Measurements from ENCODE around the gene NGLY1. TPM values are rescaled to one million over a fixed set of nuclear protein-coding genes. Genes with fewer than 3 reads are reported as not detected.

The NGLY1 gene
- total RNA-seq, 1 donor from 2014 or later, result 18.3 TPM

DNA sequence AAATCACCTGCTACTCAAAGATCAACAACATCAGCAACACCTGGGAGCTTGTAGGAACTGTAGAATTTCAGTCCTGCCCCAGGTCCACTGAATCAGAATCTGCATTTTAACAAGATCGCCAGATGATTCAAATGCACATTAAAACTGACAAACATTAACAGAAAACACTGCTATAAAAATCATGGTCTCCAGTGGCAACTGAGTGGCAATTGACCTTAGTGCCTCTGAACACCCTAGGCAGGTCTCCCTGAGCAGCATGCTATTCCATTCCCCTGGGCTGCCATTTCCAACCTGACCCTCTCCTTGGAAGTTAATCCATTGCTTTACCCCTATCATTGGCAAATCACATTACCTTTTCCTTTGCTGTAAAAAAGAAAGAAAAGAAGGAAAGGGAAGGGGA is 95.5 kb downstream of the NGLY1 start:
- no peak for DNase-seq (ENCODE audit: low read depth)
- TF ChIP-seq, protein P1, sequence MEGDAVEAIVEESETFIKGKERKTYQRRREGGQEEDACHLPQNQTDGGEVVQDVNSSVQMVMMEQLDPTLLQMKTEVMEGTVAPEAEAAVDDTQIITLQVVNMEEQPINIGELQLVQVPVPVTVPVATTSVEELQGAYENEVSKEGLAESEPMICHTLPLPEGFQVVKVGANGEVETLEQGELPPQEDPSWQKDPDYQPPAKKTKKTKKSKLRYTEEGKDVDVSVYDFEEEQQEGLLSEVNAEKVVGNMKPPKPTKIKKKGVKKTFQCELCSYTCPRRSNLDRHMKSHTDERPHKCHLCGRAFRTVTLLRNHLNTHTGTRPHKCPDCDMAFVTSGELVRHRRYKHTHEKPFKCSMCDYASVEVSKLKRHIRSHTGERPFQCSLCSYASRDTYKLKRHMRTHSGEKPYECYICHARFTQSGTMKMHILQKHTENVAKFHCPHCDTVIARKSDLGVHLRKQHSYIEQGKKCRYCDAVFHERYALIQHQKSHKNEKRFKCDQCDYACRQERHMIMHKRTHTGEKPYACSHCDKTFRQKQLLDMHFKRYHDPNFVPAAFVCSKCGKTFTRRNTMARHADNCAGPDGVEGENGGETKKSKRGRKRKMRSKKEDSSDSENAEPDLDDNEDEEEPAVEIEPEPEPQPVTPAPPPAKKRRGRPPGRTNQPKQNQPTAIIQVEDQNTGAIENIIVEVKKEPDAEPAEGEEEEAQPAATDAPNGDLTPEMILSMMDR (conservative IDR thresholded peaks at IDR 0.05; ENCODE audit: low read depth, low read length), result no peak
- no peak overlapping the region for H3K4me3 ChIP-seq (ENCODE audit: low read depth, low read length)

DNA sequence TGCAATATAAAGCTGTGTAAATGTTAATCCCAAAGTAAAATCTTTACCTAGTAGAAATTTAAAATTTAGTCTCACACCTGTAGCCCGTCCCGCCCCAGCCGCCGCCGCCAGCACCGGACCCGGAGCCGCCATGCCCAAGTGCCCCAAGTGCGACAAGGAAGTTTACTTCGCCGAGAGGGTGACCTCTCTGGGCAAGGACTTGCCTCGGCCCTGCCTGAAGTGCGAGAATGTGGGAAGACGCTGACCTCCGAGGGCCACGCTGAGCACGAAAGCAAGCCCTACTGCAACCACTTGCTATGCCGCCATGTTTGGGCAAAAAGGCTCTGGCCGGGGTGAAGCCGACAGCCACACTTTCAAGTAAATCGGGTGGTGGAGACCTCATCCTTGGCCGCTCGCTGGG is 96.5 kb downstream of the NGLY1 start:
- DNase-seq (ENCODE audit: low read depth), result no peak
- no peak overlapping the region for H3K4me3 ChIP-seq (ENCODE audit: low read depth, low read length)
- TF ChIP-seq, protein P1 (conservative IDR thresholded peaks at IDR 0.05; ENCODE audit: low read depth, low read length), result no peak

- H3K4me3 ChIP-seq (ENCODE audit: low read depth, low read length), result no peak overlapping the region
- TF ChIP-seq, protein P1 (conservative IDR thresholded peaks at IDR 0.05; ENCODE audit: low read depth, low read length), result no peak
- no peak for DNase-seq (ENCODE audit: low read depth)
These were observed 99.4 kb downstream of the NGLY1 start for GRCh38 chr3:25683882-25684281.

DNA sequence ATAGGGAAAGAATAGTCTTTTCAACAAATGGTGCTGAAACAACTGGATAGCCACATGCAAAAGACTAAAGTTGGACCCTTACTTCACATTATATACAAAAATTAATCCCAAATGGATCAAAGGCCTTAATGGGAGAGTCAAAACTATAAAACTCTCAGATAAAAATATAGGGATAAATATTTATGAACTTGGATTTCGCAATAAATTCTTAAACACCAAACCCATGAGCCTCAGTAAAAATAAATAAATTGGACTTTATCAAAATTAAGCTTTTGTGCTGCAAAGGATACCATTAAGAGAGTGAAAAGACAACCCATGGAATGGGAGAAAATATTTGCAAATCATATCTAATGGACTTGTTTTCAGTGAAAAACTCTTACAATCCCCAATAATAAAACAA is 99.8 kb downstream of the NGLY1 start:
- DNase-seq (ENCODE audit: low read depth), result no peak
- TF ChIP-seq, protein P1 (conservative IDR thresholded peaks at IDR 0.05; ENCODE audit: low read depth, low read length), result no peak
- no peak overlapping the region for H3K4me3 ChIP-seq (ENCODE audit: low read depth, low read length)

GRCh38 chr3:25679642-25680302 is 103.5 kb downstream of the NGLY1 start:
- no peak for DNase-seq (ENCODE audit: low read depth)
- TF ChIP-seq, protein P1 (conservative IDR thresholded peaks at IDR 0.05; ENCODE audit: low read depth, low read length), result no peak
- H3K4me3 ChIP-seq (ENCODE audit: low read depth, low read length), result no peak overlapping the region

- DNase-seq (ENCODE audit: low read depth), result no peak
- TF ChIP-seq, protein P1 (conservative IDR thresholded peaks at IDR 0.05; ENCODE audit: low read depth, low read length), result no peak
- no peak overlapping the region for H3K4me3 ChIP-seq (ENCODE audit: low read depth, low read length)
These were observed 104.1 kb downstream of the NGLY1 start for GRCh38 chr3:25679166-25679565.

DNA sequence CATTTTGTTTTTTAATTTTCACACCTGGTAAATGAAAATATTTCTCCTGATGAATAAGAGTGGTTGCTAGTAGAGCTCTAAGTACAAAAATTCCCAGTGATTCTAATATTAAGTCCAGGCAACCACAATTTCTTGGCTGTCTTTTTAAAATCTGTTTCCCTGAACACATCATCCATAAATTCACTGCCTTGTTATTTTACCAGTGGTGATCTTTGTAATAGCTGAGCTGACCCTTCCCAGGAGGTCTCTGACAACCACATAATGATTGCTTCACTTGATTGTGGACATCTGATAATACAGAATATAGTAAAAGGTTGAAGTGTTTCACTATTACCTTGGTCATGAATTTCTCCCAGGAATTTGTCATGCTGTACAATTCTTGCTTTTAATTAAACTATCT is 104.7 kb downstream of the NGLY1 start:
- no peak overlapping the region for H3K4me3 ChIP-seq (ENCODE audit: low read depth, low read length)
- DNase-seq (ENCODE audit: low read depth), result no peak
- TF ChIP-seq, protein P1 (conservative IDR thresholded peaks at IDR 0.05; ENCODE audit: low read depth, low read length), result no peak

Measured in epithelial cell of proximal tubule (primary cell).